CD4-positive, alpha-beta memory T cell (primary cell): ENCODE results near the gene ERN1. TPM values are rescaled to one million over a fixed set of nuclear protein-coding genes. Genes with fewer than 3 reads are reported as not detected.

ENCODE experiments used
- CTCF ChIA-PET: fragments of 350-600 bp; sonication (Branson Sonifier 250); formaldehyde crosslinking; loops from one replicate; lab custom pipeline; 2021; ENCODE audit warnings: inconsistent platforms; ENCODE audit not compliant: partially characterized antibody; lab: Charles Lee
- POLR2A ChIA-PET: fragments of 350-600 bp; sonication (Branson Sonifier 250); formaldehyde crosslinking; loops from one replicate; lab custom pipeline; 2021; ENCODE audit not compliant: partially characterized antibody; lab: Charles Lee
- DNase-seq, 5 donors: peaks; one replicate each; pipeline versions ENCODE4 v3.0.0 to v3.0.0-alpha.2; 2020 to 2022; ENCODE audit warnings: mixed read lengths in 1 of 5
- H3K27ac ChIP-seq: one replicate; pipeline ENCODE4 v1.7.0; 2013; ENCODE audit warnings: low read depth, low read length
- H3K27me3 ChIP-seq: 2 replicates; pipeline ENCODE4 v1.7.0; 2013; ENCODE audit warnings: mild to moderate bottlenecking, low read length, moderate library complexity; ENCODE audit not compliant: insufficient read depth
- H3K36me3 ChIP-seq: 2 replicates; pipeline ENCODE4 v1.7.0; 2013; ENCODE audit warnings: mild to moderate bottlenecking, low read length, moderate library complexity; ENCODE audit not compliant: insufficient read depth
- H3K4me1 ChIP-seq: 2 replicates; pipeline ENCODE4 v1.7.0; 2013; ENCODE audit warnings: mild to moderate bottlenecking, low read length, moderate library complexity; ENCODE audit not compliant: insufficient read depth
- H3K4me3 ChIP-seq, 2 donors: one replicate each; pipeline ENCODE4 v1.7.0; 2013; ENCODE audit warnings: low read length in 2 of 2, mild to moderate bottlenecking in 1 of 2
- H3K9me3 ChIP-seq, 2 donors: one replicate each; pipeline ENCODE4 v1.7.0; 2013; ENCODE audit warnings: low read length in 2 of 2, control low read depth in 1 of 2; ENCODE audit not compliant: control insufficient read depth in 1 of 2
- H3K27ac Mint-ChIP-seq, 7 donors: one replicate each; pipeline ENCODE4 v1.8.0; 2020 to 2021; ENCODE audit warnings: mixed read lengths in 7 of 7, mild to moderate bottlenecking in 6 of 7, inconsistent platforms in 3 of 7, moderate library complexity in 3 of 7
- H3K27me3 Mint-ChIP-seq, 2 donors: one replicate each; pipeline ENCODE4 v1.8.0; 2020 to 2021; ENCODE audit warnings: mixed read lengths in 2 of 2
- H3K36me3 Mint-ChIP-seq, 2 donors: one replicate each; pipeline ENCODE4 v1.8.0; 2020 to 2021; ENCODE audit warnings: mixed read lengths in 2 of 2, inconsistent platforms in 1 of 2, mild to moderate bottlenecking in 1 of 2
- H3K4me1 Mint-ChIP-seq, 4 donors: one replicate each; pipeline ENCODE4 v1.8.0; 2020 to 2021; ENCODE audit warnings: mixed read lengths in 4 of 4, mild to moderate bottlenecking in 1 of 4
- H3K4me3 Mint-ChIP-seq, 8 donors: one replicate each; pipeline ENCODE4 v1.8.0; 2020 to 2021; ENCODE audit warnings: mixed read lengths in 8 of 8, mild to moderate bottlenecking in 7 of 8, moderate library complexity in 6 of 8, inconsistent platforms in 3 of 8
- H3K9me3 Mint-ChIP-seq, 8 donors: one replicate each; pipeline ENCODE4 v1.8.0; 2020 to 2021; ENCODE audit warnings: mixed read lengths in 8 of 8, mild to moderate bottlenecking in 5 of 8, inconsistent platforms in 3 of 8, moderate library complexity in 1 of 8
- intact Hi-C: fragments of 100-400 bp; cut with micrococcal nuclease; formaldehyde crosslinking; loops from one replicate; pipeline ENCODE4 v1.15.1; 2023
- polyA plus RNA-seq, 2 donors: library from polyadenylated mRNA; unstranded; fragments of 300-500 nt; fragmentation: Illumina TruSeq; gene quantifications; one replicate each; pipeline ENCODE4 v1.2.3, GENCODE V29; 2021
- total RNA-seq, 2 experiments: library from RNA; stranded (reverse); gene quantifications; one replicate each; pipeline ENCODE4 v1.2.3, GENCODE V29; 2021

ERN1 gene
- total and polyA plus RNA-seq, 4 experiments from 2014 or later: 47.9 to 172 (median 144) TPM

DNA sequence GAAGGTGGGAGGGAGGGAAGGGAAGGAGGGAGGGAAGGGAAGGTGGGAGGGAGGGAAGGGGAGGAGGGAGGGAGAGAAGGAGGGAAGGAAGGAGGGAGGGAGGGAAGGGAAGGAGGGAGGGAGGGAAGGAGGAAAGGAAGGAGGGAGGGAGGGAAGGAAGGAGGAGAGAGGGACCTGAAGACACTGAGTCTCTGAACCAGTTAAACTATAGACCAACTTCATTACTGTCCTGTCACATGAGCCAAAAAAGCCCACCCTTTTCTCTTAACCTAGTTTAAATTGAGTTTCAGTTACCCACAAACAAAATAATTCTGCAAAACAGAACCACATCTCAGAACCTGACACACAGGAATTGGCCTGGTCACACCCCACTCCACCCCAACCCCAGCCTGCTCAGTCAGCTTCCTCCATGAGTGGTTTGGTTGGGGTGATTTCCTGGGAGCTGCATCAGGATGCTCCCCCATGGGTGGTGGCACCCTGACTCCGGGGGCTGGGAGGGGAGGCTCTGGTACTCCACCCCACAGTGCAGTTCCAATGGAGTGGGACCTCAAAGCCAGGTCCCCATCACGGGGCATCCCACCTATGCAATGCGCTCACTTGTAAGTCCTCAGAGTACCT, 136.5 kb downstream of the ERN1 start:
- DNase-seq: peak in 4 of 5 donors; percentile 50 to 64 (median 59)
- Mint-ChIP-seq H3K27me3 (no peaks in the 10 kb centered on the region), H3K4me3 (peak overlapping the region in 7 of 8 donors; percentile 32 to 82 (median 65)), H3K27ac (peak overlapping the region; percentile 77 to 92 (median 86)), H3K4me1 (peaks cover 48 to 81% (median 55%) of the 10 kb centered on the region in 4 donors), H3K36me3 (peaks cover 0 to 2% of the 10 kb centered on the region in 2 donors), H3K9me3 (no peaks in the 10 kb centered on the region)
- intact Hi-C loops: no loop called here
- no peaks in the 10 kb centered on the region for H3K9me3 ChIP-seq
- CTCF ChIA-PET: interaction anchor here (0.7 to 32.9 kb wide), 10 partner anchors 8 to 156 kb away, joined by 3 to 556 read pairs (median 10); partner anchors contain the start of genes CSHL1, GH1 and ICAM2
- H3K36me3 ChIP-seq: no peaks in the 10 kb centered on the region
- POLR2A ChIA-PET: interaction anchor here (0.5 to 22.6 kb wide), 14 partner anchors 8 to 153 kb away, joined by 3 to 587 read pairs (median 4); partner anchors contain the start of genes CD79B and ICAM2
- no peak overlapping the region for H3K4me3 ChIP-seq
- peak overlapping the region; percentile 8 for H3K27ac ChIP-seq
- peaks cover 55% of the 10 kb centered on the region for H3K4me1 ChIP-seq
- H3K27me3 ChIP-seq: no peaks in the 10 kb centered on the region

DNA sequence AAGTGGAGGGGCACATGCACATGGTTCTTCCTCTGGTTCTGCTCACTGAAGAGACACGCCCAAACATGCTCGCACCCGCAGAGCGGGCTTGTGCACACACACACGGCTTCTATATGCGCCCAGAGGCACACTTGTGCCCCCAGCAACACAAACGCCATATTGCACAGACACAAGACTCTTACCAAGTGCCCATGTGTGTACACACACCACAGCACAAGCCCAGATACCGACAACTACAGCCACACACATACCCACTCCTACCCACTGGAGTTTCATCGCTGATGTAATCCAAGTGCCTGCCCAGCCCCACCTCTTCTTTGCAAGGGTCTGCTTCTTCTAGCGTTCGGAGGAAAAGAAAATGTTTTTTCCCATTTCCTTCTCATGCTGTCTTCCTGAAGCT, 138.3 kb downstream of the ERN1 start:
- Mint-ChIP-seq H3K27me3 (no peaks in the 10 kb centered on the region), H3K36me3 (no peaks in the 10 kb centered on the region), H3K9me3 (no peaks in the 10 kb centered on the region), H3K27ac (peak overlapping the region in 6 of 7 donors; percentile 6 to 81 (median 57)), H3K4me3 (peak overlapping the region in 2 of 8 donors; percentile 12 to 20), H3K4me1 (peaks cover 36 to 70% (median 44%) of the 10 kb centered on the region in 4 donors)
- no peaks in the 10 kb centered on the region for H3K9me3 ChIP-seq
- H3K4me3 ChIP-seq: no peak overlapping the region
- peaks cover 42% of the 10 kb centered on the region for H3K4me1 ChIP-seq
- DNase-seq: no peak
- no peaks in the 10 kb centered on the region for H3K36me3 ChIP-seq
- POLR2A ChIA-PET: interaction anchor here (2.0 to 22.6 kb wide), 3 partner anchors 11 to 45 kb away, joined by 11 to 587 read pairs (median 13); partner anchors contain the start of gene ICAM2
- no peak overlapping the region for H3K27ac ChIP-seq
- intact Hi-C loops: no loop called here
- CTCF ChIA-PET: interaction anchor here (0.8 to 32.9 kb wide), 7 partner anchors 10 to 139 kb away, joined by 3 to 556 read pairs (median 5); partner anchors contain the start of genes ERN1, GH1 and ICAM2
- no peaks in the 10 kb centered on the region for H3K27me3 ChIP-seq

- intact Hi-C loops: loop anchor here (1.0 to 5.0 kb wide), 2 partner anchors 42 to 70 kb away; no protein-coding TSS in a partner anchor
- ChIA-PET POLR2A (interaction anchor here (0.8 to 2.5 kb wide), 7 partner anchors 10 to 156 kb away, joined by 3 to 26 read pairs (median 6); partner anchors contain the start of gene ICAM2), CTCF (interaction anchor here (0.8 to 32.9 kb wide), 15 partner anchors 10 to 148 kb away, joined by 3 to 556 read pairs (median 4); partner anchors contain the start of genes CSHL1, GH1 and ICAM2)
- Mint-ChIP-seq H3K9me3 (peaks cover 0 to 3% (median 0%) of the 10 kb centered on the region in 8 donors), H3K27ac (peak overlapping the region; percentile 4 to 93 (median 68)), H3K27me3 (peaks cover 0 to 2% of the 10 kb centered on the region in 2 donors), H3K36me3 (peaks cover 0 to 2% of the 10 kb centered on the region in 2 donors), H3K4me1 (peaks cover 43 to 71% (median 55%) of the 10 kb centered on the region in 4 donors), H3K4me3 (peak overlapping the region in 4 of 8 donors; percentile 43 to 79 (median 68))
- H3K4me3 ChIP-seq: no peak overlapping the region
- peaks cover 53% of the 10 kb centered on the region for H3K4me1 ChIP-seq
- no peak for DNase-seq
- H3K27me3 ChIP-seq: no peaks in the 10 kb centered on the region
- H3K9me3 ChIP-seq: no peaks in the 10 kb centered on the region
- no peaks in the 10 kb centered on the region for H3K36me3 ChIP-seq
- no peak overlapping the region for H3K27ac ChIP-seq
These were observed 140.2 kb downstream of the ERN1 start for GRCh38 chr17:63989622-63990345.

Other genes starting within 250 kb of the ERN1 start
- gene GH2, start 248.2 kb downstream of the ERN1 start, total RNA-seq: not detected
- gene GH2, start 248.2 kb downstream of the ERN1 start, polyA plus RNA-seq: not detected
- not detected for gene CSH1, start 233.6 kb downstream of the ERN1 start, total RNA-seq
- not detected for gene CSH1, start 233.6 kb downstream of the ERN1 start, polyA plus RNA-seq
- gene CSHL1, start 218.9 kb downstream of the ERN1 start, total RNA-seq: not detected
- not detected for gene CSHL1, start 218.9 kb downstream of the ERN1 start, polyA plus RNA-seq
- gene GH1, start 211.3 kb downstream of the ERN1 start, total RNA-seq: not detected
- not detected for gene GH1, start 211.3 kb downstream of the ERN1 start, polyA plus RNA-seq
- 10 to 100 TPM; 16.4 to 17.2 TPM for gene CD79B, start 197.8 kb downstream of the ERN1 start, total RNA-seq
- gene CD79B, start 197.8 kb downstream of the ERN1 start, polyA plus RNA-seq: 10 to 100 TPM; 54.4 to 57.2 TPM
- under 1 TPM; 0.17 to 0.30 TPM for gene SCN4A, start 157.2 kb downstream of the ERN1 start, total RNA-seq
- gene SCN4A, start 157.2 kb downstream of the ERN1 start, polyA plus RNA-seq: not detected
- gene PRR29, start 131.8 kb downstream of the ERN1 start, total RNA-seq: 1 to 10 TPM in 1 of 2 experiments, under 1 TPM in 1; 0.19 to 1.0 TPM
- 1 to 10 TPM; 5.6 to 6.0 TPM for gene PRR29, start 131.8 kb downstream of the ERN1 start, polyA plus RNA-seq
- gene ICAM2, start 109.5 kb downstream of the ERN1 start, total RNA-seq: 100 to 1,000 TPM; 150 to 158 TPM
- 100 to 1,000 TPM; 411 to 591 TPM for gene ICAM2, start 109.5 kb downstream of the ERN1 start, polyA plus RNA-seq
- 10 to 100 TPM; 12.6 to 13.1 TPM for gene TEX2, start 133.1 kb upstream of the ERN1 start, total RNA-seq
- gene TEX2, start 133.1 kb upstream of the ERN1 start, polyA plus RNA-seq: 1 to 10 TPM; 7.9 to 8.7 TPM